Fibroblast of skin of left quadriceps (primary cell): ENCODE results near the gene NAV2.

ENCODE experiments used
- DNase-seq, 2 experiments: peaks; one replicate each; pipeline ENCODE4 v3.0.0-alpha.2; 2013; ENCODE audit warnings: low read depth in 2 of 2

NAV2 gene

DNA sequence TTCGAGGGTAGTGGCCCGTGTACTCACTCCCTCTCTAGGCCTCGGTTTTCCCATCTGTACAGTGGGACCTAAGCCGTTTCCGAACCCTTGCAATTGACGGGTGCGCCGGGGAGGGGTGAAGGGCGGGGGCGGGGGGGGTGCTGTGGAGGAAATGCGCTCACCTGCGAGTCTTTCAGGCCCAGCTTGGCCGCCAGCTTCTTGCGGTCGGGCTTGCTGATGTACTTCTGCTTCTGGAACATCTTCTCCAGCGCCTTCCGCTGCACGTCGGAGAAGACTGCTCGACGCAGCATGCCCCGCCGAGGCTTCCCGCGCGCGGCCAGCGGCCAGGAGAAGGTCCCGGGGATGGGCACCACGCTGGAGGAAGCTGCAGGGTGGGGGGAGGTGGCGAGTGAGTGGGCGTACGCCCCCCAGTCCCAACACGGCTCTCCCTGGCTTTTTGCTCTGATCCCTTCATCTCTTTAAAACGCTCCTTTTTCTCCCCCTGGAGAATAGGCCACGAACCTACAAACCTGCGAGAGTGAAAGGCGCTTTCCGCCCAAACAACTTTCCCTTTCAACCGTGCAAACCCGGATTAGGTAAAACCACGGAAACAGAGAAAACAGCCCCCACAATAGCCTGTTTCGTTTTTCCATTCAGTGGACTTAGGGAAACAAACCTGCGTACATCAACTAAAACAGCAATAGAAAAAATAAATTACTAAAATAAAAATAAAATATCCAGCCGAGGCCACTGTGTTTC lies 444.4 kb downstream of the NAV2 start:
- no peak for DNase-seq

GRCh38 chr11:20157728-20158127 lies 445.1 kb downstream of the NAV2 start:
- no peak for DNase-seq

GRCh38 chr11:20158597-20159257 lies 446.1 kb downstream of the NAV2 start:
- peak; percentile 29 to 37 for DNase-seq

GRCh38 chr11:20159466-20160381 lies 447.1 kb downstream of the NAV2 start:
- no peak for DNase-seq

GRCh38 chr11:20160425-20161229 lies 448.0 kb downstream of the NAV2 start, which contains the start of gene DBX1:
Gene DBX1 (minus strand): TSS chr11:20160475. CDS start chr11:20160324, 151 bp downstream.
- no peak for DNase-seq

DNA sequence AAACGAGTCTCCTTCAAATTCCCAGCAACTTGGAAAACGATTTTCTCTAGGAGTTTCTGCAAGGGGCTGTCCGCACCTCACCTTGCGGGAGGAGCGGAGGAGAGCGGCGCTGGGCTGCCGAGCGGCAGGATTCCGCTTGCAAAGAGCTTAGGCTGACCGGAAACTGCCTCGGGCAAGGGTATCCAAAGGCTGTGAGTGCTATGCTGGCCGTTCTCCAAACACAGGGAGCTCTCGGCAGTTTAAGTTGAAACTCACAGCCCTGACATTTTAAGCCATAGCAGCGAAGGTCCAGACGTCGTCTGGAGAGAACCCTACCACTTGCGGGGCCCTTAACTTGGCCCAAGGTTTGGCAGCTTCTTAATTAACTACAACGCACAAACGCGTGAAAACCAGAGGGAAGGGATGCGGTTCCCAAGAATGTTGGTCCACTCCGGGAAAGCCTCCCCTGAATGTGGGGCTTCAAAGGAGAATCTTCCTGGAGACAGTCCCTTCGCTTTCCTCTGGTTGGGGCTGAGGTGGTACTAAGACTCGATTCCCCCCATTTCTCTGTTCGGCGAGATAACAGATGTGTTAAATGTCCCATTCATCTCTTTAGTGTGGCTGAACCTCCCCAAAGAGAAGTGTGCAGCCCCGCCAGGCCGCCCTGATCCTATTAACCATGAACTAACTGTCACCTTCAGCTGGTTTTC lies 448.7 kb downstream of the NAV2 start:
- DNase-seq = no peak

DNA sequence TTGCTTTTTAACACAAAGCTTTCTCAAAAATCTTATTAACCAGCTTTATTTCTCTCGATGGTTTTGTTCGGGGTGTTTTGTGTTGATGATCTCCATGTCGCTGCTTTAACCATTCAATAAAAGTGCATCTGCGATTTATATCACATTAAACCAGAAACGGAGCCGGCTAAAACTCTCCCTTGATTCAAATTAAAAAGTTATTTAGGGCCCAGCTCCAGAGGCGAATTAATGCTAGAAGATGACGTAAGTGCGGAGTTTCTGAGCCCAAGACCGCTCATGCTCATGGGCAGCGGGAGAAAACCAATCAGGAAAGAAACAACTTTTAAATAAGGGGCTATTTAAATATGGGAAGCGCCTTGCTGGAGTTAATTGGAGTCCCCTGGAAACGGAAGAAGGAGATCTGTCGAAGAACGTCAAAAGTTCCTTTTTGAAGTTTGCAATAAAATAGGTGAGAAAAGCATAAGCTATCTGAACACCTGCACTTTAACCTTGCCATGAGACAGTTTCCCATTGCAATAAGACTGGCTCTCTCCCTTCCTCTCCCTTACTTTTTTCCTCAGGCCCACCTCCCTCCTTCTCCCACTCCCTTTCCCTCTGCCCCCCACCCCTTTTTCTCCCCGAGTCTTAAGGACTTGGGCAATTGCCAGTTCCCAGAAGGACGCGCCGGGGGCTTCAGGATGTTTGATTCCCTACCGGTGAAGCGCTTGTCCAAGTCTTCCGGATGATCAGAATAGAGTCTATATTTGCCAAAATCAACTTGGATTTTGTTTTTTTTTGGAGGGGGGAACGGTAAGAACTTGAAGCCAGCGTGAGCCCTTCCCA lies 449.5 kb downstream of the NAV2 start:
- DNase-seq = no peak

DNA sequence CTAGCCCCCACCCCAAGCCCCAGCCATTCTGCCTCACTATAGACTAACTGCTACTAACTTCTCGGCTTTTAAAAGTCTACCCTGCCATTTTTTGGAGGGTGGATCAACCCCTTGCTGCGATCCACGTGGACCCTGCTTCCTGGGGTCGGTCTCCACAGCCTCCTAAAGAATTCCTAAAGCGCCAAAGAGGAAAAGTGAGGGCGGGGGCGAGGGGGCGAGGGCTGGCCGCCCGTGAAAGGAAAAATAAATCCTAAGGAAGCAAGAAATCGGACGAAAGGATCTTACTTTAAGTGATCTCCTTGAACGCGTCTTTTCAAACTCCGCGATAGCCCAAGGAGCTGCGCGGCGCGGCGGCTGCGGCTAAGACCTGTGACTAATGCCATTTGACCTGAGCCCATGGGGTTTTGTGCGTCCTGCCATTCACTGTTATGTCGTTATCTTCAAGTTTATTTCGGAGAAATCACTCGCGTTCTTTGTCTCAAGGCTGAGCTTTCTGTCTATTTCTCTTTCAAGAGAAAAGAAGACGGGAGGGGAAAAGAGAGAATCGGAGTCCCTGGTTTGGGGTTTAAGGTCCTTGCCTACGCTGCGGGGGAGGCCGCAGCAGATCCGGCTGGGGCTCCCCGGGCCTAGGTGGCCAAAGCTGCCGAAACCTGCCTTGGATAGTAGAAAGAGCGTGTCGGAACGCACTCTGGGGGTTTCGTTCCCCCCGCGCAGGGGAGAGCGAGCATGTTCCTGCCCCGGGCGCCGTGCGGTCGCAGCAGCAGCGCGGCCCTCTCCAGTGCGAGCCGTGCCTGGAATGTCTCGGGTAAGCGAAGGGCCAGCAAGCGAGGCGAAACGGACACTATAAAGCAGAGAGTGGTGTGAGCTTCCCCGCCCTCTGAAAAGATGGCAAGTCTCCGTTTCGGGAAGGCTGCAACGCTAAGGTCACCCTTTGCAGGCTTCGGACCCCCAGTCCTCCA lies 450.5 kb downstream of the NAV2 start:
- DNase-seq = no peak

DNA sequence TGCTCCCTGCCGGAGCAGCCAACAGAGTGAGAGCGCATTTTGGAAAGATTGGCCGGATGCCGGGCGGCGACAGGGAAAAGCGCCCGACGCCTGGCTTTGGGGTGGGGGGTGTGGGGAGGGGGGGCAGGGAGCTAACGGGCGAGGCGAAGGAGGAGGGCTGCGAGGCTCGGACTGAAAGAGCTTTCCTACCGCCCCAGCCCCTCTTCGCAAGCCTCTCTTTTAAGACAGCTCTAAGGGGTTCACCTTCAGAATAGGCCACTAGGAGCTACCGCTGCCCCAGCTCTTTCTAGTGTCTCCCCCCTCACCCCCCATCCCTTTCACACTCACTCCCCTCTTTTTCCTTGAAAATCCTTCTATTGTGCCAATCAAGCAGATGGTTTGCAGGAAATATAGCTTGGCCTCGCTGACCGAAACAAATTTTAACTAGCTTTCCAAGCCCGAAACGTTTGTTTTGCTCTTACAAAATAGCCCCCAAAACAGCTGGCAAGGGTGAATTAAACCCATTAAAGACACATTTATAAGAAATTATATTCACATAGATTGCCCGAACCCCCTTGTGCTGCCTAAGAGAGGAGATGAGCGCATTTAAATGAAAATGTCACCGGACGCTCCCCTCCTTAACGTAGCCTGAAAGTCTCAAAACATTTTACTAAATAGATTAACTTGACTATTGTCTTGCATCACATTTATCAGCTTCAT lies 451.3 kb downstream of the NAV2 start:
- DNase-seq = no peak
